ENCODE measurements around the gene RELN.

GRCh38 chr7:103539875-103540274 is 449.6 kb downstream of the RELN start:
- TF ChIP-seq CTCF (IDR thresholded peaks at IDR 0.05; ENCODE audit: low read length) (no peak), EZH2 (IDR thresholded peaks at IDR 0.05; ENCODE audit: borderline replicate concordance, low read length) (no peak)

All from OCI-LY1 (cell line).